ENCODE data around the gene FOXP2.

FOXP2 gene

DNA sequence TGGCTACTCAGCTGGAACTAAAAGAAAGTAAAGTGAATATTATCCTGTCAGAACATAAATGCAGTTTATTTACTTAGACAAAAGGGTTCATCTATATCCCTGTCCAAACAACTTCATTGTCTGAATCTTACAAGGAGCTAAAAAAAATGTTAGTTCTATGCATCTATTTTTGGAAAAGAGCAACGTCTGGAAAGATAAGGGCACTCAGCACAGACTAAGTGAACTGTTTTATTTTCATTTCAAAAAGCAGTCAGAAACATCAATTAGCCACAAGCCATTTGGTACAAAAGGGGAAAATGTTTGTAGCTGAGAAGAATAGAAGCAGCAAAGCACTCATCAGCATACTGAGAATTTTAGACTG is 245.5 kb downstream of the FOXP2 start:
- DNase-seq = no peak

DNA sequence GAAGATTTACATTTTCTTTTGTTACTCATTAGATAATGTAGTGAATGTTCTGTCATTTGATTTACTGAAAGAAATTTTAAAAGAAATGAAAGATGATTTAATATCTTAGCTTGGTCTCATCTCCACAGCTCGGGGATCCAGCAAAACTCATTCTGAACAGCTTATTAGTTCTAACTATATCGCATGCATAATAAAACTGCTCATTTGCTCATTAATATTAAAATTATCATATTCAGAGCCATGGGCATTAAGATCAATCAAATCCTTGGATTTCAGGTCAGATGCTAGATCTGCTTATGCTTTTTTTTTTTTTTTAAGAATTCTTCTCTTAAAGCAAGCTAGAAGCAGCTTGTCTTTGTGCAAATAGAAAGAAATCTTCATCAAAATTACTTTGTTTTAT is 246.1 kb downstream of the FOXP2 start:
- no peak for DNase-seq

DNA sequence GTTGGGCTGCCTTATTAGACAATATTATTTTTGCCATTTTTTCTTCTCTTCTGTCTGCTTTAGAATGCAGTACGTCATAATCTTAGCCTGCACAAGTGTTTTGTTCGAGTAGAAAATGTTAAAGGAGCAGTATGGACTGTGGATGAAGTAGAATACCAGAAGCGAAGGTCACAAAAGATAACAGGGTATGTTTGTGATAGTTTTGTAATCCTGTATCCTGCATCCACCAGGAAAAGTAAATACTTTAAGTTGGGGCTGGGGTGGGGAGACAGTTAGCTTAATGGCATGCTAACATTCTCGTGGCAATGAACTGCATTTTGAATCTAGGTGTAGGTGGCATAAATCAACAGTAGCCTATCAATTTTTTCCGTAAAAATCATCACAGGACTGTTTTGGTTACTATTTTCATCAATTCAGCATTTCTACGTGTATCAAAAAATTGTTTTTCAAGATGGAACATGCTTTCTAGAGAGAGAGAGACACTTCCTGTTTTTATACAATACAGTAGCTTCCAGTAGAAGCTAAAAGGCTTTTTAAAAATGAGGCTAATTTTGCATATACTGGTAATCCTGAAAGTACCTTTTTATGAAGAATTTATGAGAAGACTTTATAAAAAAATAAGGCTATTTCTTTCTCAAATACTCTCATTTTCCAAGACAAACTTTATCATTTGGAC is 247.5 kb downstream of the FOXP2 start:
- DNase-seq = no peak

DNA sequence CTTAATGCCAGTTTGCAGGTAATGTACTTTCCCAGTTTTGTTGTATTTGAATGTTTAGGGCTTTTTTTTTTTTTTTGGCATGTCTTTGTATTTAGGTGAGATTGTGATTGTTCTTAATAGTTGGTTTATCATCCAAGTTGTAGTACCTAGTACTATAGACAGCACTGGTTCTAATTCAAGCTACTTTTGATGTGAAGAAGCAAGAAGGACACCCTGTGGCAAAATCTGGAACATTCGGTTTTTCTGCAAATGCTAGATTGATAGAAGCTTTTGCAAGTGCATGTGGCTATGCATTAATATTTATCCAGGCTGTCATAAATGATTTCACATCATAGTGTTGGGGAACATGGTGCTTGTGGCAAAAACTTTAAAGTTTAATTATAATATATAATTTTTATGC is 248.9 kb downstream of the FOXP2 start:
- no peak for DNase-seq

DNA sequence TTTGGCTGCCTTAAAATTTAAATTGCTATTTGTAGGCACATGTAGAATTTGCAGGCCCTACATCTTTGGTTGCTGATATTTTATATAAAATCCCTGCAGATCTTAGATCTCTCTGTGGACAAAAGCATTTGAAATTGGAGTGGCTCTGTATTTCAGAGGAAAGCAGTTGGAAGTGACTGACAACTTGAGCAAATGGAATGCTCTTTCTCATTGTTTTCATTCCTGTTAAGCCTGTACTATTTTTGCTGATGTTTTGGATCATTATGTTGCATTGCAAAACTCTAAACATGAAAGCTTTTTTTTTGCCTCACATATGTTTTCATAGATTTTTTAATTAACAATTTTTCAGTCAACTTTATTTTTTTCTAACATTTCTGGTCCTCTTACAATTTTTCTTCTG is 256.1 kb downstream of the FOXP2 start:
- no peak for DNase-seq

DNA sequence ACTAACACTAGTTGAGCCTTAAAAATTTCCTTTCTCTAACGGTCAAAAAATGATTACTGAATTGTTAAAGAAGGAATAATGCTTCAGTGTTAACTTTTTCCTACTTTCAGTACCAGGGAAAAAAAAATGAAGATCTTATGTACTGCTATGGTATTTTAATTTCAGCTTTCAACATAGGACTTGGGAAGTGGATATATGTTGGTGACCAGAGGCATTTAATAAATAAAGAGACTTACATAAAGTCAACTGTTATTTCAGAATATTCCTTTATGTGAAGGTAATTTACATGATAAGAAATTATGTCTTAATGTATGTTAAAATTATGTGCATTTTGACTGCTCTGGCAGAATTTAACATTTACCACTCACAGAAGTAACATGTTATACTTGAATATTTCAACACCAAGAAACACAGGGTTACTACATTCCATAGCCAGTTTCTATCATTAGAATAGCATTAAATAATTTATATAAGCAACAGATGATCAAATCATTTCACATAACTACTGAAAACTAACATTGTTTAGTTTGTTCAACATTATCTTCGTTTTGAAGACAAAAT is 257.0 kb downstream of the FOXP2 start:
- no peak for DNase-seq

DNA sequence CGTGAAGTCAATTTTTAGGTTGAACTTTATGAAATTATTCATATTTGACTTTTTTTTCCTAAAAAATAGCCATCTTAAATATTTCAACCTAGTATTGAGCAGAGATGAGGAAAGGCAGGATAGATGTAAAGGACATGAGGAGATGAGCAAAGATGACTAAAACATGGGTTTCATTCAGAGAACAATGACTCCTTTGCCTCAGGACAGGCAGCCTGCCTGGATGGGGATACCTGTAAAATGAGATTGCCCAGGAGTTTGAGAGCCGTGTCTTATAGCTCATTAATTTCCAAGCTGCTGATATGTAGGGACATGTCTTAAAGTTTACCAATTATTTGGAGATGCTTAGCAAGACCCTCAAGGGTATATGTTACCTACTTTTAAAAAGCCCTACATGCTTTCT is 263.5 kb downstream of the FOXP2 start:
- DNase-seq = no peak

DNA sequence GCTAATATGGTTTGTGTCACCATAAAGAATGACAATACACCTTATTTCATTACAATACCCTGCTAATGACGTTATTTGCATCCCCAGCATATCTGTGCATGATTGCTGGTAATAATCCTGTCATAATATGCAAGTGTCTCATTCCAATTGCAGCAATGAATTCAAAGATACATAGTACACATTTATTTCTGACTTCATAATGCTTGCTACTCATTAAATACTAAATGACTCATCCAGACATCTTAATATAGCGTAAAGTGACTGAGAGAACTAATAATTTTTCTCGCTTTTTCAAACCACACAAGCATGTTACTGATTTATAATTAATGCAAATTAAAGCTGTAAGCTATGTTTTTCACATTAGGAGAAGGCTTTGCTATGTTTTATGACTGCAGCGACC is 272.6 kb downstream of the FOXP2 start:
- DNase-seq = no peak

DNA sequence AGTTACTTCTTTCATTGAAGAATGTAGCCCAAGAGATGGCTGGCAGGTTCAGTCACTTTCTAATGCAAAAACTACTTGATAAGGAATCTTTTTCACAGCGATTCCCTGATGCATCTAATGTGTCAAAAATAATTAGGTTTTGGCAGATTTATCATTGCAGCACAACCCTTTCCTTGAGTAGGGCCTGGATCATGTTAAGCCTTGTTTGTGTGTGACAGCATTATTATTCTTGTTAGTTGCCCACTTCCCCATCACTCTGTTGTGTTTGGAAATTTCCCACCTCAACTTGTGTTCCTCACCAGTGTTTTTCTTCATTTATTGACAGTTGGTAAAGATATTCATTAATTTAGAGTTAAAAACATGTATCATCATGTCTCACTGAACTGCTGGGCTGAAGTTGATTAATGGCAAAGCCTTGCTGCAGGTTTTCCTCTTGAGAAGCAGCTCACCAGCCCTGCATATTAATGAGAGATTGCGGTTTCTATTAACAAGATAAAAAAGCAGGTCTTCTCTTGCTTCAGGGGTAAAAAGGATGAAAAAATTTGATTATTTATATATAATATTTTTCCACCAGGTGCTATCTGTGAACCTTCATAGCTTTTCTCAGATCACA is 273.9 kb downstream of the FOXP2 start:
- DNase-seq = no peak

DNA sequence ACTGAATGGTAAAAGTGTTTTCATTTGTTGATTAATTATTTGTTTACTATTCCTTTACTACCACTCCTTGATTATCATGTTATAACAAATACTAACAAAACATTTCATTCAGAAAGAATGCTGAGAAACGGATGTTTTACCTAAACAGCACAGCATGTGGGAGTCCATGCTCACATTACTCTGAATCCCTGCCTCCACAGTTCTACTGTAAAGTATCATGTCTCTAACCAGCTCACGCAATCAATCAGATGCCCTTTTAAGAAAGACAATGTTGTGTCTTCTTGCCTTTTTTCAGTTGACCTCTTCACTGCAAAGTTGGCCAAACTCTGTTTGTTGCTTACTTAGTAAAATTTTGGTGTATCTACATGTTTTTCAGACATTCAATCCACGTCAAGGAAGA is 274.8 kb downstream of the FOXP2 start:
- no peak for DNase-seq

DNA sequence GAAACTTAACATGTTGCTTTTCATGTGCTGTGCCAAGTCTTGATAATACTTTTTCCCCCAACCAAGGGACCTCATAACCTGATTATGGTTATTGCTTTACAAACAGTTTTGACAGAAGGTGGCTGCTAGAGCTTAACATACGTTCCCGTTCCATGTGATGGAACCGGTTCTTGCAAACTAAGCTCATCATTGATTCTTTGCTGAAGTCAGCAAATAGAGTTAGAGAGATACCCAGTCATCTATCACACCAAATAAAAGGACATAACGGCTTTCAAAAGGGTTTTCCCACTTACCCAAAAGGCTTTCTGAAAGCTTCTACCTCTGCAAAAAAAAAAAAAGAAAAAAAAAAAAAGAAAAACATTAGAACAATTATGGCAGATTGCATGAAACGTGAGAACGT is 277.0 kb downstream of the FOXP2 start:
- DNase-seq = no peak

DNA sequence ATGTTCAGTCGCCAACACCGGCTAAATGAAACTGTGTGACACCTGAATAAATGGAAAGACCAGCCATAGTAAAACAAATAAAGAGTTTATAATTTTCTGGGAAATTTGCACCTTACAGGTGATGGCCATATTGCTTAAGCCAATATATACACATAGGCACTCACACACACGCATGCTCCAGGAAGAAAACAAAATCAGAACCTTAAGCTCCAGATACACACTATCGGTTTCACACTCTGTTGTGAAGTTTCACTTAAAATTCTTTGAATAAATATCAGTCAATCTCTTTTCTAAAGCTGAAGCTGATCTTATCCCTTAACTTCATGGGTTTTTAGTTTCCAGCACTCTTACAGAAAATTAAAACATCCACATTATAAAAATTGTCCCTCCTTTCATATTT is 280.6 kb downstream of the FOXP2 start:
- DNase-seq = no peak

DNA sequence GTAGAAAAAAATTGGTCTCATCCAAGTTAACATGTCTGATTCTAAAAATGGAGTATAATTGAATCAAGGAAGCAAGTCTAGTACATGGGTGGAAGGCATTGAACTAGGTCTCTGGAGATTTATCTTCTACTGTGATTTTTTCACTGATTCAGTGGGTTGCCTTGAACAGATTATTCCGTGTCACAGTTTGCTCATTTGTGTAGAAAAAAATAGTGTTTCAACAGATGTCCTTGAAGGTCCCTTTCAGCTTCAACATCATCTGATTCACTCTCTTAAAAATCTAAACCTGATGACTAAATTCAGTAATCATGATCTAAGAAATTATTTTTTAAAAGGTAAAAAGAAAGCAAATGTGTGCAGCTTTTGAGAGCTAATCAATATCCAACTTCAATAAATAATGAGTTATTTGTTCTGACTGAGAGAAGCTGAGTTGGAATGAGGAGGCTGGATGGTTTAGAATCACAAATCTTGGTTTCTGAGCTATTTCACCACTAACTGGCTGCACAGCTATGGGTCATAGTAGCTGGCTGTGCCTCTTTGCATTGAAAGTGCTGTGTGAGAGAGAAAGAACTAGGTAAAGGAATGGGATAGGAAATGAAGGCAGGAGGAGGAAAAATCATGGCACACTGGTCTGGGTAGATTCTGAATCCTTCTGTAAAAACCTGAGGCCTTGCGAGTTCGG is 285.8 kb downstream of the FOXP2 start:
- no peak for DNase-seq

DNA sequence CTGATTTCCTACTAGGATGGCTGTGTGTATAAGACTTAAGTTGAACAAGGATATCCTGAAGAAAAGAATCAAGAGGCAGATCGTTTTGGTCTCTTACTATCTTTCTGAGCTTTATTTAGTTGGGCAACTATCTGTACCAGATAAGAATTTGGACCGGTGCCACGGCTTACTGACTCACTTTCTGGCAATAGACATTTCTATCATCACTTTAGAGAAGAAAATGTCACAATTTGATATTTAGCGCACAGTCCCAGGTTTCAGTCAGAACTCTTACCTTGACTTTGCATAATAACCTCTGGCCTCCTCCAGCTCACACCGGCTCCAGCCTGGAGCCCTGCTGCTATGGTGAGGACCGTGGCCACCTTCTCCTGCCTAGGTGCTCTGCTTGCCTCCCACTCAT is 289.1 kb downstream of the FOXP2 start:
- no peak for DNase-seq

DNA sequence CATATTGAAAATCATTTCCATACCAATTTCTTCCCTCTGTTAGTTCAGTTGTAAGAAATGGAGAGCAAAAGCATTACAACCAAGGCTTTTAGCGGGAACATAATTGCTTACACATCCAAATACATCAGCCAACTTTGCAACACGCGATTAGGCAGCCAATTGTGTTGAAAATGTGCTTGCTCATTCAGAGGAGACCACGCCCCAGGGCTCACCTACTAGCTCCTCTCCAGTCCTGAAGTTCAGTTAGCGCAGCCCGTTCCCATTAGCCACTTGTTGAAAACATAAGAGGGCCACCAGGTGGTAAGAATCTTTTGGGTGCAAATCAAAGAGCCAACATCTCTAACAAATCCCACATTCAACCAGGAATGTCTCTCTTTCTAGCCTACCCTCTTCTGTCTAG is 294.0 kb downstream of the FOXP2 start:
- DNase-seq = no peak

DNA sequence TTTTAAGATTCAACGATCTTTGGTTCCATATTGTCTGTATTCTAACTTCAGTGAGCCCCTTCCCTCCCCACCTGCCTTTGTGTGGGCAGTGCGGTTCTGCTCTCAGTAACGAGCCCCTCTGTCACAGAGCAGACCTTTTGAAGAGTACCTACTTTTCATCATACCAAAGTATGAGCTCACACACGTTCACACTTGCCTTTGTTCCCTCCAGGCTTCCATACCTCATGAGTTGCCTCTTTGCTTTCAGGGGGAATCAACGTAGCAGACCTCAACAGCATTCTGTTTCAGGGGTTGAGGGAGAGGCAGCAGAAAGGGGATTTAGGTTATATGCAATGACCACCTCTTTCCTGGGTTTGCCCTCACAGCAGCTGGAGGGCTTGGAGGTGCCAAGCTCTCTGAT is 295.9 kb downstream of the FOXP2 start:
- DNase-seq = no peak

DNA sequence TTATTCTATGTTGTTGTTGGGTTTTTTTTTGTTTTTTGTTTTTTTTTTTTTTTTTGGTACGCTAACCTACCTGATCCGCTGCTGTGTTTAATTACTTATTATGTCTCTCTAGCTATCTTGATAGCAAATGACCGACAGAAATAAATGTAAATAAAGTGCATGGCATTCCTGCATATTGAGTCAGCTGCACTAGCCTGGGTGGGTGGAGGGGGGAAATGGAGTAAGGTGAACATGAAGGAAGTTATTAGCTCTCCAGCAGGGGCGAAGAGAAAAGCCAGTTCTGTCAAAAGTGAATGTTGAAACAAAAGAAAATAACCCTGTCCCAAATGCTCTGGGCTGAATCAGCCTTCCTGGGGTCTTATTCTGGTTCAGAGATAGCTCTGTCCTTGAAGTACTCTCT is 296.6 kb downstream of the FOXP2 start:
- DNase-seq = no peak

DNA sequence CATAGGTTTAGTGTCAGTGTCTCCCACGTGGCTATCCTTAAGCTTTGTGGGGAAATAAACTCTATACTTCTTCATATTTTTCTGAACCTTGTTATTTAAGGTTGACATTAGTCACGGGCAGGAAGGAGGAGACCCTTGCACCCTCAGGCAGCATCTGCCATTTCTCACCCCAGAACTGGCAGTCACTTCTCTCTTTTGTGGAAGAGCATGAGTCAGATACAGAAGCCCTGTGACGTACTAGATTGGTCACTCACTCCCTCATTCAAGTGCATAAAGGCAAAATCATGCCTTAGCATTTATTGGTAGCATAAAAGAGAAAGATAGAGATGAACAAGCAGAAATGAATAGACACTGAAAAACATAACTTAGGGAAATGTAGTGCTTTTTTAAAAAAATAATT is 301.3 kb downstream of the FOXP2 start:
- DNase-seq = no peak

DNA sequence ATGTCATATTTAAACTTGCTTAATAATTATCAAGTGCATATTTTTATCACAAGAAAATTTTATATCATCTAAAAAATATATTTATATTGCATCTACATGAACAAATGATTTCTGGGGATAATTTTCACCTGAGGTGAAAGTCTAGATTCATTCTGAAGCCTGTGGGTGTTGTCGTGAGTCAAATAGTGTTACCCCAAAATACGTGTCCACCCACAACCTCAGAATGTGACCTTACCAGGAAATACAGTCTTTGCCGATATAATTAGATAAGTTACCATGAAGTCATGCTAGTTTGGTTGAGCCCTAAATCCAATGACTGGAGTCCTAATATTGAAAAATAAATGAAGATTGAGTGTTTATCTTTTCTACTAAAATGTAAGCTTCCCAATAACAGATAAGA is 304.2 kb downstream of the FOXP2 start:
- no peak for DNase-seq

DNA sequence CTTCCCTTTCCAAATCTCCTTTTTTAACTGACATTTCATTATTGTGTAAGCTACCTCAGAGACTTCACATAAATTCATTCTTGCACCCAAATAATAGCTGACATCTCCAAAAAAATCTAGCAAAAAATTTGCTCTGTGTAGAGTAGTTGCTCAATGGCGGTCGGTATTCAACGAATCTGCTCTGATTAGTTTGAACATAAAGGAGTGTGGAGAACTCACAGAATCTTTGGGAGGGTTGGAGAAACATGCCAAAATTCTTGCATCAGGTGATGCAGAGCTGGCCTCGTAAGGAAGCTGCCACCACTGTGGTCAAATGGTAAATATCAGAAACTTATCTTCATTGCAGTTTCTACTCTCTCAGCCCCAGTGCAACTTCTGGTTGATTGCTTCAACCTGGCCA is 306.1 kb downstream of the FOXP2 start:
- no peak for DNase-seq

DNA sequence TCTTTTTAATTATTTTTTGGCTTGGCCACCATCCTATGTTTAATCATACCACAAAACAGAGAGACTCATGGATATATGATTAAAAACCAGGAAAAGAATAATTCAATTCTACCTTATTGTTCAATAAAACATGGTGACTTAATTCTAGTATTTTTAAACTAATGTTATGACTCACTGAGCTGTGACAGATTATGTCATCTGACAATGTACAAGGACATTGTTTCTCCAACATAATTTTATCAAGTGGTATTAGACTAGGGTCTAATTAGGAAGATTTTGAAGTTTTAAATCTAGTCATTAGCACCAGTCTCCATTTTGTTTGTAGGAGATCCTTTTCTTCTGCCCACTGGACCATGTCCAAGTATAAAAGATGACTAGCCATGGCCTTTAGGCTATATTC is 307.9 kb downstream of the FOXP2 start:
- DNase-seq = no peak

DNA sequence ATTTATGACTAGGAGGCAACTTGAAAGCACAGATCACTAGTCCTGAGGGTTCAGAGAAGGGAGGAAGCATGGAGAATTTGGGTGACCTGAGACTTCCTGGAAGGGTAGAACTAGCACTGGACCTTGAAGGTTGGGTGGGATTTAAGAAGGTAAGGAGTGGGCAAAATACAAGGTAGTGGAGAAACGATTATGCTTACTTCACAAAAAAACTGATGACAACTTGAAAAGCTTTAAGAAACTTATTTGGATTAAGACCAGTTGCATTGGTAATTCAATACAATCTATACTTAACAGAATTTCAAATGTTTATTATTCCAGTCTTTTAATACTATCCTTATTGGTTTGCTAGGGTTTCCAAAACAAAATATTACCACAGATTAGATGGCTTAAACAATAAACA is 308.7 kb downstream of the FOXP2 start:
- no peak for DNase-seq

DNA sequence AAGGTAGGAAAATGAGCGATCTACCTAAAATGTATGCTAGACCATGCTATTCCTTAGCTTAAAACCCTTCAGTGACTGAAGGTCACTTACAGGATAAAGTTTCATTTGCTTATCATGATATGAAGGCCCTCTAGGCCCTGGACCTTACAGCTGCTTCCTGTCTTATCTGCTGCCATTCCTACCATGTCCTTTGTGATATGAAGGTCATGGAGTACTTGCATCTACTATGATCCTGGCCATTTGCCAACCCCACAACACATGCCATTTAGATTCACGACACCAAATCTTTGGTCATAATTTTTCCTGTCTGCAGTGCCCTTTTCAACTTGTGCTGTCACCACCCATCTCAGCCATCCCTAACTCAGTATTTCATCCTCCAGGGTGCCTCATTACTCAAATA is 325.5 kb downstream of the FOXP2 start:
- no peak for DNase-seq

DNA sequence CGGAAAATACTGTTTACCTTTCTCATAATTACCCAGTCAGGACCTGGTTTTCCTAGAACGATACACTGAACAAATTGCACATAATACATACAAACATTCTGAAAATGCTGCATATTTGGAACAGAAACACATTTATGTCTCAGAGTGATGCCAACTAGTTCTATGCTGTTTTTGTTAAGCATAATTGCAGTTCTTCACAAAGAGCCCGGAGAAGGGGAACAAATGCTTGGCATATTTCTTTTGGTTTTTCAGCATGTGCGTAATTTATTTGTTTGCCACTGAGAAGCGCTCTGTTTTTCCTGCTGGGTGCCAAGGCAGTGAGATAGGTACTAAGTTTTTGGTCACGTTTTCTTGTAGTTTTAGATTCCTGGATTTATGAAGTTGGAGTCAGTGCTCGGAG is 326.3 kb downstream of the FOXP2 start:
- DNase-seq = no peak

DNA sequence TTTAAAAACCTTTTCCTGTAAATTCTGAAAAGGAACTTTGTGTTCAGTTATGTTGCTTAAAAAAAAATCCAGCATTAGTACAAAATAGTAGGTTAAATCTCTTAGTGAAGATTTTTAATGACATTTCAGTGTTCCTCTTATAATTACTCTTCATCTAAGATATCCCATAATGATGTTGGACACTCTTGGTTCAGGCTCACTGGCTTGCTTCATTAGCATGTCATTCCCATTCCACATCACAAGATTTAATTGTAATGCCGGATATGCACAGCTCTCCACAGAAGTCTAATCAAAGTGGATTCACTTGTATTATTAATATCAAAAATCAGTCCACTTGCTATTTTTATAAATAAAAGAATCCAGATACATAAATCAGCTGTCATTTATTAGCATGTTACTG is 327.3 kb downstream of the FOXP2 start:
- DNase-seq = no peak
